Measurements from ENCODE around the gene METTL1.

METTL1 gene

GRCh38 chr12:57736741-57737466 lies 35.0 kb downstream of the METTL1 start:
- Mint-ChIP-seq H3K27me3 (ENCODE audit: low read depth) (peaks cover 90% of the 10 kb centered on the region), H3K36me3 (ENCODE audit: low read depth) (no peaks in the 10 kb centered on the region), H3K27ac (peak overlapping the region in 2 of 3 experiments; percentile 9 to 33), H3K4me1 (peaks cover 34% of the 10 kb centered on the region), H3K9me3 (no peaks in the 10 kb centered on the region), H3K4me3 (peak overlapping the region; percentile 78 to 85 (median 84))
- TF ChIP-seq CTCF (IDR thresholded peaks at IDR 0.05; ENCODE audit: unreplicated experiment in 3 of 3): no peak

GRCh38 chr12:57735952-57736740 lies 35.8 kb downstream of the METTL1 start:
- Mint-ChIP-seq H3K9me3 (no peaks in the 10 kb centered on the region), H3K27ac (peak overlapping the region; percentile 33 to 73 (median 63)), H3K36me3 (ENCODE audit: low read depth) (peaks cover 5% of the 10 kb centered on the region), H3K27me3 (ENCODE audit: low read depth) (peaks cover 90% of the 10 kb centered on the region), H3K4me3 (peak overlapping the region; percentile 78 to 85 (median 84)), H3K4me1 (peaks cover 39% of the 10 kb centered on the region)
- TF ChIP-seq CTCF (IDR thresholded peaks at IDR 0.05; ENCODE audit: unreplicated experiment in 3 of 3): peak; percentile 7 to 34 (median 31)

DNA sequence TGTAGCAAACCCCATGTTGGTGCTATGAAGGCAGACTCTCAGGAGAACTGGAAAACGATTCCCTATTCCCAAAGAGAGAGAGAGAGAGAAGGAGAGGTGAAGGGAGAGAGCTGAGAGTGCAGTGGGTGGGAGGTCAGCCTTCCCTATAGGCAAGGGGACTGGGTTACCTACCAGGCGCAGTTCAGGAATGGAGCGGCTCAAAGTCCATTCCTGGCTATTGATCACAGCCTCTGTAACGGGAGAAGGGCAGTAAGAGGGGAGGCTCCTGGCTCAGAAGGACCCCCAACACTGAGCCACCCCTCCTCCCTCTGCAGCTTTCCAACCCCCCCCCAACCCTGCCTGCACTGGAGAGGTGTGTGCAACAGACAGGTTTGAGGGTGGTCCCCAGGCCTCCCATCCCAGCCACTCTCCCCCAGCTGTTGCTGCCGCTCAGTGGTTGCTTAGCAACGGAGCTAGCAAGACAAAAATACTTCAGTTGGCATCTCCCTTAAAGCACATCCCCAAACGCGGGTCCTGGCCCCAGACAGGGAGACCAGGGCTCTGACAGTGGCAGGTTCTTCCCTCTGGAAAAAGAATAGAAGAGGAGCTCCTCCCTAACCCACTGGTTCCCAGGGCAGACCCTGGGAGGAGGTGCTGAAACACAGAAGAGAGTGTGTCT lies 36.6 kb downstream of the METTL1 start:
- Mint-ChIP-seq H3K27me3 (ENCODE audit: low read depth) (peaks cover 90% of the 10 kb centered on the region), H3K27ac (peak overlapping the region; percentile 28 to 82 (median 80)), H3K4me3 (peak overlapping the region; percentile 58 to 80 (median 68)), H3K9me3 (no peaks in the 10 kb centered on the region), H3K36me3 (ENCODE audit: low read depth) (peaks cover 7% of the 10 kb centered on the region), H3K4me1 (peaks cover 39% of the 10 kb centered on the region)
- no peak for TF ChIP-seq CTCF (IDR thresholded peaks at IDR 0.05; ENCODE audit: unreplicated experiment in 3 of 3)

GRCh38 chr12:57734591-57734990 lies 37.3 kb downstream of the METTL1 start:
- peak overlapping the region; percentile 12 to 66 (median 66) for H3K4me3 Mint-ChIP-seq
- peaks cover 90% of the 10 kb centered on the region for H3K27me3 Mint-ChIP-seq (ENCODE audit: low read depth)
- TF ChIP-seq CTCF (IDR thresholded peaks at IDR 0.05; ENCODE audit: unreplicated experiment in 3 of 3): no peak
- H3K9me3 Mint-ChIP-seq: no peaks in the 10 kb centered on the region
- H3K36me3 Mint-ChIP-seq (ENCODE audit: low read depth): peaks cover 7% of the 10 kb centered on the region
- H3K4me1 Mint-ChIP-seq: peaks cover 39% of the 10 kb centered on the region
- peak overlapping the region; percentile 28 to 82 (median 80) for H3K27ac Mint-ChIP-seq

DNA sequence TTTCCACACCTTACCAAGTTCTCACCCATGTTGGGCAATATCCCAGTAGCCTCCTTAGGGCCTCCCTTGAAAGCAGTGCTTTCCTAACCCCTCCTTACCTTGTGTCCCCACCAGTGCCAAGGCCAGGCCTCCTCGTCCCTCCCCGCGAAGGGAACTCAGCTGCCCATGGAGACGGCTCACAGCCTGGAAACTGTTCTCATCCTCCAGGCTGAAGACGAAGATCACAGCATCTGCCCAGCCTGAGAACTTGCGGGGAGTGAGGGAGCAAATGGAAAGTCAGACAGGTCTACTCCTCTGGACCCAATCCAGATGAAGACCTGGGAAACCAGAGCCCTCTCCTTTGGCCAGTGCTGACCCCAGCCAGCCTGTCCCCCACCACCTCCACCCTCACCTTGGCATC lies 38.0 kb downstream of the METTL1 start:
- no peaks in the 10 kb centered on the region for H3K9me3 Mint-ChIP-seq
- no peak for TF ChIP-seq CTCF (IDR thresholded peaks at IDR 0.05; ENCODE audit: unreplicated experiment in 3 of 3)
- H3K27me3 Mint-ChIP-seq (ENCODE audit: low read depth): peaks cover 90% of the 10 kb centered on the region
- H3K4me1 Mint-ChIP-seq: peaks cover 32% of the 10 kb centered on the region
- H3K36me3 Mint-ChIP-seq (ENCODE audit: low read depth): peaks cover 7% of the 10 kb centered on the region
- no peak overlapping the region for H3K4me3 Mint-ChIP-seq
- no peak overlapping the region for H3K27ac Mint-ChIP-seq

Data from nephron (organoid).